ENCODE data around the gene COX20. TPM values are rescaled to one million over a fixed set of nuclear protein-coding genes. Genes with fewer than 3 reads are reported as not detected.

COX20 gene
- total RNA-seq, 4 donors from 2014 or later, result 12.3 to 194 (median 36.4) TPM

GRCh38 chr1:244868484-244869363 lies 33.3 kb downstream of the COX20 start:
- Histone ChIP-seq H3K36me3 (no peaks in the 10 kb centered on the region), H3K4me1 (no peaks in the 10 kb centered on the region), H3K27ac (no peak overlapping the region), H3K27me3 (no peaks in the 10 kb centered on the region), H3K4me3 (no peak overlapping the region), H3K9me3 (no peaks in the 10 kb centered on the region)
- DNase-seq, result no peak
- intact Hi-C loops (cut with DNase I; ENCODE audit: low total_unique reads), result no loop called here
- TF ChIP-seq POLR2A (IDR thresholded peaks at IDR 0.05), result no peak
- TF ChIP-seq CTCF (IDR thresholded peaks at IDR 0.05), result no peak

GRCh38 chr1:244869364-244869827 lies 33.9 kb downstream of the COX20 start:
- no peak overlapping the region for H3K4me3 ChIP-seq
- no peaks in the 10 kb centered on the region for H3K9me3 ChIP-seq
- TF ChIP-seq CTCF (IDR thresholded peaks at IDR 0.05), result no peak
- no peak for TF ChIP-seq POLR2A (IDR thresholded peaks at IDR 0.05)
- no peak overlapping the region for H3K27ac ChIP-seq
- H3K36me3 ChIP-seq, result no peaks in the 10 kb centered on the region
- H3K4me1 ChIP-seq, result no peaks in the 10 kb centered on the region
- no peak for DNase-seq
- intact Hi-C loops (cut with DNase I; ENCODE audit: low total_unique reads), result no loop called here
- H3K27me3 ChIP-seq, result no peaks in the 10 kb centered on the region

GRCh38 chr1:244869950-244870349 lies 34.5 kb downstream of the COX20 start:
- intact Hi-C loops (cut with DNase I; ENCODE audit: low total_unique reads), result no loop called here
- H3K27ac ChIP-seq, result no peak overlapping the region
- TF ChIP-seq POLR2A (IDR thresholded peaks at IDR 0.05) (no peak), CTCF (IDR thresholded peaks at IDR 0.05) (no peak)
- no peak overlapping the region for H3K4me3 ChIP-seq
- no peak for DNase-seq
- H3K27me3 ChIP-seq, result no peaks in the 10 kb centered on the region
- no peaks in the 10 kb centered on the region for H3K9me3 ChIP-seq
- no peaks in the 10 kb centered on the region for H3K4me1 ChIP-seq
- no peaks in the 10 kb centered on the region for H3K36me3 ChIP-seq

GRCh38 chr1:244874974-244875579 lies 39.6 kb downstream of the COX20 start:
- intact Hi-C loops (cut with DNase I; ENCODE audit: low total_unique reads), result no loop called here
- TF ChIP-seq CTCF (IDR thresholded peaks at IDR 0.05), result no peak
- no peak for TF ChIP-seq POLR2A (IDR thresholded peaks at IDR 0.05)
- Histone ChIP-seq H3K4me1 (no peaks in the 10 kb centered on the region), H3K36me3 (no peaks in the 10 kb centered on the region), H3K27ac (no peak overlapping the region), H3K4me3 (no peak overlapping the region), H3K27me3 (no peaks in the 10 kb centered on the region), H3K9me3 (no peaks in the 10 kb centered on the region)
- no peak for DNase-seq

Data from uterus (tissue), 4 donors.